ENCODE measurements around the gene KIF13A.
"Not testable (repeated sequence)": the region's sequence is repeated elsewhere in the genome, so short reads cannot be mapped to it uniquely, and the experiment has no call there.

Gene KIF13A

GRCh38 chr6:17865243-17865642, 122.2 kb downstream of the KIF13A start:
- no peak overlapping the region for H3K4me3 ChIP-seq (ENCODE audit: low read length)
- TF ChIP-seq CTCF (conservative IDR thresholded peaks at IDR 0.05; ENCODE audit: low read length) = no peak
- no peak for DNase-seq (ENCODE audit: low read depth)

- TF ChIP-seq CTCF (conservative IDR thresholded peaks at IDR 0.05; ENCODE audit: low read length) = no peak
- no peak overlapping the region for H3K4me3 ChIP-seq (ENCODE audit: low read length)
- peak; percentile 88 for DNase-seq (ENCODE audit: low read depth)
Measured at GRCh38 chr6:17863901-17864754, 123.3 kb downstream of the KIF13A start.

- no peak for TF ChIP-seq CTCF (conservative IDR thresholded peaks at IDR 0.05; ENCODE audit: low read length)
- DNase-seq (ENCODE audit: low read depth) = no peak
- H3K4me3 ChIP-seq (ENCODE audit: low read length) = no peak overlapping the region
Measured at GRCh38 chr6:17861361-17861760, 126.1 kb downstream of the KIF13A start.

GRCh38 chr6:17859846-17860245, 127.6 kb downstream of the KIF13A start:
- H3K4me3 ChIP-seq (ENCODE audit: low read length) = no peak overlapping the region
- no peak for DNase-seq (ENCODE audit: low read depth)
- no peak for TF ChIP-seq CTCF (conservative IDR thresholded peaks at IDR 0.05; ENCODE audit: low read length)

- H3K4me3 ChIP-seq (ENCODE audit: low read length) = no peak overlapping the region
- no peak for DNase-seq (ENCODE audit: low read depth)
- TF ChIP-seq CTCF (conservative IDR thresholded peaks at IDR 0.05; ENCODE audit: low read length) = no peak
Measured at GRCh38 chr6:17858584-17858983, 128.9 kb downstream of the KIF13A start.

- DNase-seq (ENCODE audit: low read depth); H3K4me3 ChIP-seq (ENCODE audit: low read length): not testable (repeated sequence)
Measured at GRCh38 chr6:17857188-17857587, 130.2 kb downstream of the KIF13A start.

GRCh38 chr6:17856306-17856705, 131.1 kb downstream of the KIF13A start:
- DNase-seq (ENCODE audit: low read depth) = no peak
- TF ChIP-seq CTCF (conservative IDR thresholded peaks at IDR 0.05; ENCODE audit: low read length) = no peak
- no peak overlapping the region for H3K4me3 ChIP-seq (ENCODE audit: low read length)
